ENCODE results near the gene WDR53. TPM values are rescaled to one million over a fixed set of nuclear protein-coding genes. Genes with fewer than 3 reads are reported as not detected.

Gene WDR53
- total RNA-seq, 2 experiments from 2014 or later: 16.2 to 17.2 TPM

DNA sequence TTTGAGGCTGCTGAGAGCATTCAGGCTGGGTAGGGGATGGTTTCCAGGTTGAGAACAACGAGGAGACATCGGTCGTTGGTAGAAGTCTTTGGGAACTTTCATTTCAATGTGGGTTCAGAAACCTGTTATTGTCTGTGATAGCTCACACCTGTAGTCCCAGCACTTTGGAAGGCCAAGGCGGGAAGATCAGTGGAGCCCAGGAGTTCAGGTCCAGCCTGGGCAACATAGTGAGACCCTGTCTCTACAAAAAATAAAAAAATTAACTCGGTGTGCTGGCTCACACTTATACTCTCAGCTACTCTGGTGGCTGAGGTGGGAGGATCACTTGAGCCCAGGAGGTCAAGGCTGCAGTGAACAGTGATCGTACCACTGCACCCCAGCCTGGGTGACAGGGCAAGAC is 63.8 kb downstream of the WDR53 start:
- TF ChIP-seq, protein P1, sequence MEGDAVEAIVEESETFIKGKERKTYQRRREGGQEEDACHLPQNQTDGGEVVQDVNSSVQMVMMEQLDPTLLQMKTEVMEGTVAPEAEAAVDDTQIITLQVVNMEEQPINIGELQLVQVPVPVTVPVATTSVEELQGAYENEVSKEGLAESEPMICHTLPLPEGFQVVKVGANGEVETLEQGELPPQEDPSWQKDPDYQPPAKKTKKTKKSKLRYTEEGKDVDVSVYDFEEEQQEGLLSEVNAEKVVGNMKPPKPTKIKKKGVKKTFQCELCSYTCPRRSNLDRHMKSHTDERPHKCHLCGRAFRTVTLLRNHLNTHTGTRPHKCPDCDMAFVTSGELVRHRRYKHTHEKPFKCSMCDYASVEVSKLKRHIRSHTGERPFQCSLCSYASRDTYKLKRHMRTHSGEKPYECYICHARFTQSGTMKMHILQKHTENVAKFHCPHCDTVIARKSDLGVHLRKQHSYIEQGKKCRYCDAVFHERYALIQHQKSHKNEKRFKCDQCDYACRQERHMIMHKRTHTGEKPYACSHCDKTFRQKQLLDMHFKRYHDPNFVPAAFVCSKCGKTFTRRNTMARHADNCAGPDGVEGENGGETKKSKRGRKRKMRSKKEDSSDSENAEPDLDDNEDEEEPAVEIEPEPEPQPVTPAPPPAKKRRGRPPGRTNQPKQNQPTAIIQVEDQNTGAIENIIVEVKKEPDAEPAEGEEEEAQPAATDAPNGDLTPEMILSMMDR (IDR thresholded peaks at IDR 0.05): no peak
- Mint-ChIP-seq H3K4me3 (no peak overlapping the region), H3K27me3 (no peaks in the 10 kb centered on the region), H3K9me3 (peaks cover 10% of the 10 kb centered on the region), H3K4me1 (ENCODE audit: low read depth) (peaks cover 20% of the 10 kb centered on the region), H3K27ac (no peak overlapping the region), H3K36me3 (ENCODE audit: low read depth) (peaks cover 26% of the 10 kb centered on the region)
- POLR2A ChIA-PET: interaction anchor here (1.4 kb wide), 1 partner anchor 64 kb away, joined by 4 read pairs; the partner anchor contains the start of genes FBXO45 and WDR53
- DNase-seq (no peak), ATAC-seq (no peak)
- CTCF ChIA-PET: interaction anchor here (0.7 to 2.8 kb wide), 4 partner anchors 18 to 223 kb away, joined by 3 to 15 read pairs (median 6); no protein-coding TSS in a partner anchor
- intact Hi-C loops (cut with micrococcal nuclease): no loop called here

Other genes with a start within 250 kb of the WDR53 start
- not detected for gene TM4SF19, start 230.2 kb downstream of the WDR53 start, total RNA-seq
- gene UBXN7, start 136.1 kb downstream of the WDR53 start, total RNA-seq: 10 to 100 TPM; 58.4 to 63.7 TPM
- gene RNF168, start 64.8 kb downstream of the WDR53 start, total RNA-seq: 10 to 100 TPM; 20.9 to 21.2 TPM
- gene SMCO1, start 53.2 kb downstream of the WDR53 start, total RNA-seq: not detected
- 10 to 100 TPM; 18.2 TPM for gene FBXO45, start 106 bp upstream of the WDR53 start, total RNA-seq
- gene NRROS, start 71.1 kb upstream of the WDR53 start, total RNA-seq: 10 to 100 TPM; 24.2 to 26.5 TPM
- gene CEP19, start 143.7 kb upstream of the WDR53 start, total RNA-seq: 1 to 10 TPM; 5.2 to 5.5 TPM
- gene PIGX, start 143.8 kb upstream of the WDR53 start, total RNA-seq: 10 to 100 TPM; 43.7 to 47.1 TPM
- 10 to 100 TPM; 79.4 to 81.2 TPM for gene PAK2, start 171.3 kb upstream of the WDR53 start, total RNA-seq